Measurements from ENCODE around the gene OR2Y1.
"Not testable (repeated sequence)": the region's sequence is repeated elsewhere in the genome, so short reads cannot be mapped to it uniquely, and the experiment has no call there.

The OR2Y1 gene

DNA sequence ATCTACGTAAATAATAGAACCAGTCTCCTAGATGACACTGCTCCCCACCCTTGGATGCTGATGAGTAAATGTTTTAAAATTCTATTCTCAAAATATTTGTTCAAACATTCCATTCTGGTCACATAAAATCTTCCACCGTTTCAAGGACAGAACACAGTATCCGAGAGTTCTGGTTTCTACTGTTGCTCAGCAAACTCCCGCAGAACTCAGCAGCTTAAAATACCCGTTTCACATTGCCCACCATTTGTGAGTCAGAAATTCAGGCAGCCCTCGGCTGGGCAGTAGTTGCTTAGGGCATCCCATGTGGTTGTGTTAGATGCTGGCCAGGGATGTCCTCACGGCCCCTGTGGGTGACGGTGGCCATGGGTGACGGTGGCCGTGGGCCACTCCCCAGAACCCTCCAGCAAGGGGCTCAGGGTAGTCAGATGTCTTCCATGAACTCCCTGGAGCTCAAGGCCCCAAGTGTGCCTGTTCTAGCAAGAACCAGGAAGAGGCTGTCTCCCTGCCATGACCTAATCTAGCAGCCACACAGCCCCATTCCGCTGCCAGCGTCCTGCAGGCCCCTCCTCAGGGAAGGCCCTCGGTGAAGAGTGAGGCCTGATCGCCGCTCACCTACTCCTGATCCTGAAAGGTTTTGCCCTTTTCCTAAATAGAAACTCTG, 45.4 kb upstream of the OR2Y1 start:
- peak overlapping the region; percentile 84 for H3K27ac ChIP-seq
- TF ChIP-seq, protein P1, sequence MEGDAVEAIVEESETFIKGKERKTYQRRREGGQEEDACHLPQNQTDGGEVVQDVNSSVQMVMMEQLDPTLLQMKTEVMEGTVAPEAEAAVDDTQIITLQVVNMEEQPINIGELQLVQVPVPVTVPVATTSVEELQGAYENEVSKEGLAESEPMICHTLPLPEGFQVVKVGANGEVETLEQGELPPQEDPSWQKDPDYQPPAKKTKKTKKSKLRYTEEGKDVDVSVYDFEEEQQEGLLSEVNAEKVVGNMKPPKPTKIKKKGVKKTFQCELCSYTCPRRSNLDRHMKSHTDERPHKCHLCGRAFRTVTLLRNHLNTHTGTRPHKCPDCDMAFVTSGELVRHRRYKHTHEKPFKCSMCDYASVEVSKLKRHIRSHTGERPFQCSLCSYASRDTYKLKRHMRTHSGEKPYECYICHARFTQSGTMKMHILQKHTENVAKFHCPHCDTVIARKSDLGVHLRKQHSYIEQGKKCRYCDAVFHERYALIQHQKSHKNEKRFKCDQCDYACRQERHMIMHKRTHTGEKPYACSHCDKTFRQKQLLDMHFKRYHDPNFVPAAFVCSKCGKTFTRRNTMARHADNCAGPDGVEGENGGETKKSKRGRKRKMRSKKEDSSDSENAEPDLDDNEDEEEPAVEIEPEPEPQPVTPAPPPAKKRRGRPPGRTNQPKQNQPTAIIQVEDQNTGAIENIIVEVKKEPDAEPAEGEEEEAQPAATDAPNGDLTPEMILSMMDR (IDR thresholded peaks at IDR 0.05; ENCODE audit: low read depth, low read length, missing control alignments): no peak
- DNase-seq: peak; percentile 75

DNA sequence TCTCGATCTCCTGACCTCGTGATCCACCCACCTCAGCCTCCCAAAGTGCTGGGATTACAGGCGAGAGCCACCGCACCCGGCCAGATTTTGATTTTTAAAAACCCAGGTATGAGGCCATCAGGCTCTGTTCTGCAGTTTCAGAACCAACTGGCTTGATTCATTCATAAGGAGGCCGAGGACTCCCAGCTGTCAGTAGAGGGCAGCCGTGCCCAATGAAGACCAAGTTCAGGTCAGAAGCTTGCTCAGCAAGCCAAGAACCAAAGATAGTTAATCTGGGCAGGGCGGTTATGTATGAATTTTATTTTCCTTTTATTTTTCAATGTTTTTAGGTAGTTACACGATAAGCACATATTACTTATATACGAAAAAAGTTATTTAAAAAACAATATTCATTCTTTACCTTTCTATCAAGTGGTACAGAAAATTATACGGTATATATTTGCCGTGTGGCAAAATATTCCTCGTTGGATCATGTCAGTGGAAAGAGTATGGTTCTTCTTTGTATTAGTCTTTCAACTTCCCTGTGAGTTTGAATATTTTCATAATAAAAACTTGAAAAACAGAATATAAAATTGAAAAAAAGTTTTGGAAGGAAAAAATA, 44.7 kb upstream of the OR2Y1 start:
- no peak overlapping the region for H3K4me3 ChIP-seq (ENCODE audit: low read depth, low read length)
- H3K36me3 ChIP-seq (replicated peaks): peaks cover 9% of the 10 kb centered on the region
- H3K27ac ChIP-seq: peak overlapping the region; percentile 41
- TF ChIP-seq, protein P1 (IDR thresholded peaks at IDR 0.05; ENCODE audit: low read depth, low read length, missing control alignments): peak; percentile 88
- H3K27me3 ChIP-seq (replicated peaks): no peaks in the 10 kb centered on the region
- DNase-seq: peak; percentile 86
- in situ Hi-C loops (cut with HindIII; ENCODE audit: low pct_ligation_motif_present, low sequenced_read_pairs): no loop called here

More for the DNA sequence above, 45.4 kb upstream of the OR2Y1 start:
- H3K27me3 ChIP-seq (replicated peaks): no peaks in the 10 kb centered on the region
- in situ Hi-C loops (cut with HindIII; ENCODE audit: low pct_ligation_motif_present, low sequenced_read_pairs): no loop called here
- peaks cover 16% of the 10 kb centered on the region for H3K36me3 ChIP-seq (replicated peaks)
- H3K4me3 ChIP-seq (ENCODE audit: low read depth, low read length): no peak overlapping the region

DNA sequence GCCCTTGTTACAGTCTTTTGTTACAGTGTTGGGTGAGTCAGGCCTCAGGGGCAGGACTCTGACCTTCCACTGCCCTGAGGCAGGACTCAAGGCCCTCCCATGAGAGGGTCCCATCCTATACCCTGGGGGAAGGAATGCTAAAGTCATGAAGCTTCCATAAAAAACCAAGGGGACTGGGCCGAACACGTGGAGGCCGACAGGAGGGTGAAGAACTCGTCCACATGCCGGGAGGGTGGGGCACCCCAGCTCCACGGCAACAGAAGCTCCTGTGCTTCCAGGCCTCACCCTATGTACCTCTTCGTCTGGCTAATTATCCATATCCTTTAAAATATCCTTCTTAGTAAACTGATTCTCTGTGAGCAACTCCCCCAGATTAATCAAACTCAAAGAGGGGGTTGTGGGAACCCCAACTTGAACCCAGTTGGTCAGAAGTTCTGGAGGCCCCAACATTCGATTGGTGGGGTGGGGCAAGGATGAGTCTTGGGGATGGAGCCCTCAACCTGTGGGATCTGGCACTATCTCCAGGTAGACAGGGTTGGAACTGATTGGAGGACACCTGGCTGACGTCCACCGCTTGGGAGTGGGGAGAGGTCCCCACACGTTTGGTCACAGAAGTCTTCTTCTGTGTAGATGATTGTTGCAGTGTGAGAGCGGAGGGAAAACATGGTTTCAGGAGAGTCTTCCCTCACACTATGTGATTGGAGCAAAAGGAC, 43.6 kb upstream of the OR2Y1 start:
- in situ Hi-C loops (cut with HindIII; ENCODE audit: low pct_ligation_motif_present, low sequenced_read_pairs): no loop called here
- Histone ChIP-seq H3K27ac (no peak overlapping the region), H3K36me3 (replicated peaks) (no peaks in the 10 kb centered on the region), H3K27me3 (replicated peaks) (no peaks in the 10 kb centered on the region), H3K4me3 (ENCODE audit: low read depth, low read length) (no peak overlapping the region)
- TF ChIP-seq, protein P1 (IDR thresholded peaks at IDR 0.05; ENCODE audit: low read depth, low read length, missing control alignments): no peak
- DNase-seq: no peak

DNA sequence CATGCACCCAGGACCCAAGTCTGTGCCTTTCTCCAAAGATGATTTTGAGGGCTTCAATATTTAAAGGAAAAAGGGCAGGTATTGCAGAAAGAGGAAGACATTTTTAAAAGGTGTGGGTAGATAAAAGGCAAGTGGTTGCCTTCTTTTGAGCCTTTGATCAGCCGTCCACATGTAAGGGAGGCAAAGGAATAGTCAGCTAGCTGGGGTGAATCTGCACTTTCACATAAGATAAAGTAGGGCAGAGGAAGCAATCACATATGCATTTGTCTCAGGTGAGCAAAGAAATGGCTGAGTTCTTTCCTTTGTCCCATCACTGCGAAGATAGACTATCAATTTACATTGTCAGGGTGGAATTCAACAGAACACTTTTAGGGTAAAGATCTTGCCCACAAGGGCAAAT, 42.9 kb upstream of the OR2Y1 start:
- H3K27ac ChIP-seq: no peak overlapping the region
- no peak overlapping the region for H3K4me3 ChIP-seq (ENCODE audit: low read depth, low read length)
- TF ChIP-seq, protein P1 (IDR thresholded peaks at IDR 0.05; ENCODE audit: low read depth, low read length, missing control alignments): no peak
- H3K27me3 ChIP-seq (replicated peaks): no peaks in the 10 kb centered on the region
- in situ Hi-C loops (cut with HindIII; ENCODE audit: low pct_ligation_motif_present, low sequenced_read_pairs): no loop called here
- DNase-seq: no peak
- H3K36me3 ChIP-seq (replicated peaks): no peaks in the 10 kb centered on the region

DNA sequence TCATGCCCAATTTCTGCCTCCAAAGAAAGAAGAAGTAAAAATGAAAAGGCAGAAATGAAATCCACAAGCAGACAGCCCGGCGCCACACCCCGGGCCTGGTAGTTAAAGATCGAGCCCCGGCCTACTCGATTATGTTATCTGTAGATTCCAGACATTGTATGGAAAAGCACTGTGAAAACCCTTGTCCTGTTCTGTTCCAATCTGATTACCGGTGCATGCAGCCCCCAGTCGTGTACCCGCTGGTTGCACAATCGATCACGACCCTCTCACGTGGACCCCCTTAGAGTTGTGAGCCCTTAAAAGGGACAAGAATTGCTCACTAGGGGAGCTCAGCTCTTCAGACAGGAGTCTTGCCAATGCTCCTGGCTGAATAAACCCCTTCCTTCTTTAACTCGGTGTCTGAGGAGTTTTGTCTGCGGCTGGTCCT, 42.1 kb upstream of the OR2Y1 start:
- H3K27ac ChIP-seq; DNase-seq; in situ Hi-C loops (cut with HindIII; ENCODE audit: low pct_ligation_motif_present, low sequenced_read_pairs); H3K27me3 ChIP-seq (replicated peaks); H3K36me3 ChIP-seq (replicated peaks); H3K4me3 ChIP-seq (ENCODE audit: low read depth, low read length): not testable (repeated sequence)

DNA sequence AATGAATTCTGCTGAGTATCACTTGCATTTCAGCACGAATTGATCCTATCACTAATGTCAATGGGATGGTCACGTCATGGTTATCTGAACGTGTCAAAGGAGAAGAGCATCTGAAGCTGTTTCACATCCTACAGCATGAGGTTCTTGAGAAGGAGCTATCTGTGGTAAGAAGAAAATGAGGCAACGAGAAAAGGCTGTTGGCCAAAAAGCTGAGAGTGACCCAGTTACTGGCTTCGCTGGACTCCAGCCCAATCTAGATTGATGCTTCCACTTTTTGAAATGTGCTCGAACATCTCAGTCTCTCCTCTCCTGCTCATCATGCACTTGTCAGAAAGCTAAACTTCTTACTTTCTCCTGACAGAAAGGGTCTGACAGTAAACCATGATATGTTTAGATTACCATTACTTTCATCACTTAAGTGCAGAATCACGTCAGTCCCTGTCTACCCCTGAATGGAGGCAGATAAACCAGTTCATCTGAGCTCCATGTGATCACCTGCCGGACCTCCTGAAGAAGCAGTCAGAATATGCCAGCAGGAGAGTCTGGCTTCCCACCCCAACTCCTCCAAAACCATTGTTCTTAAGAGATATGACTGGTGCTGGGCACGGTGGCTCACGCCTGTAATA, 40.2 kb upstream of the OR2Y1 start:
- Histone ChIP-seq H3K36me3 (replicated peaks) (no peaks in the 10 kb centered on the region), H3K4me3 (ENCODE audit: low read depth, low read length) (no peak overlapping the region), H3K27me3 (replicated peaks) (no peaks in the 10 kb centered on the region), H3K27ac (no peak overlapping the region)
- TF ChIP-seq, protein P1 (IDR thresholded peaks at IDR 0.05; ENCODE audit: low read depth, low read length, missing control alignments): no peak
- in situ Hi-C loops (cut with HindIII; ENCODE audit: low pct_ligation_motif_present, low sequenced_read_pairs): no loop called here
- no peak for DNase-seq

Data from brain microvascular endothelial cell (primary cell).